ENCODE measurements around the gene COL19A1.
A peak's percentile ranks its signal among the peaks of the same experiment; 100 is the strongest.

COL19A1 gene

GRCh38 chr6:70149209-70149788 is 282.9 kb downstream of the COL19A1 start:
- Histone ChIP-seq H3K9me3 (ENCODE audit: control insufficient read depth, insufficient read depth, low read length) (no peaks in the 10 kb centered on the region), H3K36me3 (ENCODE audit: control insufficient read depth, insufficient read depth, low read length) (no peaks in the 10 kb centered on the region), H3K9ac (ENCODE audit: low read depth, low read length) (no peak overlapping the region), H3K4me1 (ENCODE audit: control insufficient read depth, insufficient read depth, low read length) (no peaks in the 10 kb centered on the region), H3K27me3 (ENCODE audit: control insufficient read depth, insufficient read depth, low read length) (no peaks in the 10 kb centered on the region), H3K27ac (ENCODE audit: low read depth, low read length) (no peak overlapping the region), H3K4me3 (ENCODE audit: low read depth, low read length) (no peak overlapping the region)

- Histone ChIP-seq H3K9ac (ENCODE audit: low read depth, low read length) (no peak overlapping the region), H3K27ac (ENCODE audit: low read depth, low read length) (no peak overlapping the region)
Observed at GRCh38 chr6:70150521-70150920, 284.2 kb downstream of the COL19A1 start.

GRCh38 chr6:70151616-70152015 is 285.3 kb downstream of the COL19A1 start:
- no peak overlapping the region for H3K27ac ChIP-seq (ENCODE audit: low read depth, low read length)

More at GRCh38 chr6:70150521-70150920, 284.2 kb downstream of the COL19A1 start:
- Histone ChIP-seq H3K27me3 (ENCODE audit: control insufficient read depth, insufficient read depth, low read length) (no peaks in the 10 kb centered on the region), H3K36me3 (ENCODE audit: control insufficient read depth, insufficient read depth, low read length) (no peaks in the 10 kb centered on the region), H3K4me3 (ENCODE audit: low read depth, low read length) (no peak overlapping the region), H3K4me1 (ENCODE audit: control insufficient read depth, insufficient read depth, low read length) (no peaks in the 10 kb centered on the region), H3K9me3 (ENCODE audit: control insufficient read depth, insufficient read depth, low read length) (no peaks in the 10 kb centered on the region)

GRCh38 chr6:70152786-70153185 is 286.4 kb downstream of the COL19A1 start:
- no peaks in the 10 kb centered on the region for H3K36me3 ChIP-seq (ENCODE audit: control insufficient read depth, insufficient read depth, low read length)
- no peaks in the 10 kb centered on the region for H3K4me1 ChIP-seq (ENCODE audit: control insufficient read depth, insufficient read depth, low read length)
- no peak overlapping the region for H3K4me3 ChIP-seq (ENCODE audit: low read depth, low read length)
- no peak overlapping the region for H3K9ac ChIP-seq (ENCODE audit: low read depth, low read length)
- no peaks in the 10 kb centered on the region for H3K9me3 ChIP-seq (ENCODE audit: control insufficient read depth, insufficient read depth, low read length)
- H3K27me3 ChIP-seq (ENCODE audit: control insufficient read depth, insufficient read depth, low read length) = no peaks in the 10 kb centered on the region
- H3K27ac ChIP-seq (ENCODE audit: low read depth, low read length) = no peak overlapping the region

More at GRCh38 chr6:70151616-70152015, 285.3 kb downstream of the COL19A1 start:
- H3K9ac ChIP-seq (ENCODE audit: low read depth, low read length) = no peak overlapping the region
- H3K36me3 ChIP-seq (ENCODE audit: control insufficient read depth, insufficient read depth, low read length) = no peaks in the 10 kb centered on the region
- H3K4me1 ChIP-seq (ENCODE audit: control insufficient read depth, insufficient read depth, low read length) = no peaks in the 10 kb centered on the region
- no peaks in the 10 kb centered on the region for H3K27me3 ChIP-seq (ENCODE audit: control insufficient read depth, insufficient read depth, low read length)
- H3K4me3 ChIP-seq (ENCODE audit: low read depth, low read length) = no peak overlapping the region
- no peaks in the 10 kb centered on the region for H3K9me3 ChIP-seq (ENCODE audit: control insufficient read depth, insufficient read depth, low read length)

GRCh38 chr6:70157086-70157485 is 290.7 kb downstream of the COL19A1 start:
- H3K4me1 ChIP-seq (ENCODE audit: control insufficient read depth, insufficient read depth, low read length) = no peaks in the 10 kb centered on the region
- no peaks in the 10 kb centered on the region for H3K27me3 ChIP-seq (ENCODE audit: control insufficient read depth, insufficient read depth, low read length)
- no peak overlapping the region for H3K9ac ChIP-seq (ENCODE audit: low read depth, low read length)
- H3K9me3 ChIP-seq (ENCODE audit: control insufficient read depth, insufficient read depth, low read length) = no peaks in the 10 kb centered on the region
- no peak overlapping the region for H3K27ac ChIP-seq (ENCODE audit: low read depth, low read length)
- no peaks in the 10 kb centered on the region for H3K36me3 ChIP-seq (ENCODE audit: control insufficient read depth, insufficient read depth, low read length)
- H3K4me3 ChIP-seq (ENCODE audit: low read depth, low read length) = no peak overlapping the region

GRCh38 chr6:70160276-70160675 is 293.9 kb downstream of the COL19A1 start:
- Histone ChIP-seq H3K4me1 (ENCODE audit: control insufficient read depth, insufficient read depth, low read length) (no peaks in the 10 kb centered on the region), H3K36me3 (ENCODE audit: control insufficient read depth, insufficient read depth, low read length) (no peaks in the 10 kb centered on the region), H3K27me3 (ENCODE audit: control insufficient read depth, insufficient read depth, low read length) (no peaks in the 10 kb centered on the region), H3K9me3 (ENCODE audit: control insufficient read depth, insufficient read depth, low read length) (no peaks in the 10 kb centered on the region), H3K9ac (ENCODE audit: low read depth, low read length) (no peak overlapping the region), H3K4me3 (ENCODE audit: low read depth, low read length) (no peak overlapping the region), H3K27ac (ENCODE audit: low read depth, low read length) (no peak overlapping the region)

GRCh38 chr6:70162972-70163371 is 296.6 kb downstream of the COL19A1 start:
- H3K4me1 ChIP-seq (ENCODE audit: control insufficient read depth, insufficient read depth, low read length) = peaks cover 5% of the 10 kb centered on the region; the same call in 1 of the 2 replicates
- no peaks in the 10 kb centered on the region for H3K36me3 ChIP-seq (ENCODE audit: control insufficient read depth, insufficient read depth, low read length)
- no peak overlapping the region for H3K9ac ChIP-seq (ENCODE audit: low read depth, low read length)
- H3K27ac ChIP-seq (ENCODE audit: low read depth, low read length) = no peak overlapping the region
- no peaks in the 10 kb centered on the region for H3K9me3 ChIP-seq (ENCODE audit: control insufficient read depth, insufficient read depth, low read length)
- H3K4me3 ChIP-seq (ENCODE audit: low read depth, low read length) = no peak overlapping the region
- H3K27me3 ChIP-seq (ENCODE audit: control insufficient read depth, insufficient read depth, low read length) = no peaks in the 10 kb centered on the region

- H3K4me3 ChIP-seq (ENCODE audit: low read depth, low read length) = no peak overlapping the region
- no peak overlapping the region for H3K27ac ChIP-seq (ENCODE audit: low read depth, low read length)
- no peaks in the 10 kb centered on the region for H3K36me3 ChIP-seq (ENCODE audit: control insufficient read depth, insufficient read depth, low read length)
- H3K9ac ChIP-seq (ENCODE audit: low read depth, low read length) = no peak overlapping the region
- H3K9me3 ChIP-seq (ENCODE audit: control insufficient read depth, insufficient read depth, low read length) = no peaks in the 10 kb centered on the region
- H3K27me3 ChIP-seq (ENCODE audit: control insufficient read depth, insufficient read depth, low read length) = no peaks in the 10 kb centered on the region
- peaks cover 5% of the 10 kb centered on the region; the same call in 1 of the 2 replicates for H3K4me1 ChIP-seq (ENCODE audit: control insufficient read depth, insufficient read depth, low read length)
Observed at GRCh38 chr6:70163795-70164194, 297.4 kb downstream of the COL19A1 start.

GRCh38 chr6:70164556-70164955 is 298.2 kb downstream of the COL19A1 start:
- Histone ChIP-seq H3K4me3 (ENCODE audit: low read depth, low read length) (no peak overlapping the region), H3K27me3 (ENCODE audit: control insufficient read depth, insufficient read depth, low read length) (no peaks in the 10 kb centered on the region), H3K9ac (ENCODE audit: low read depth, low read length) (no peak overlapping the region), H3K9me3 (ENCODE audit: control insufficient read depth, insufficient read depth, low read length) (no peaks in the 10 kb centered on the region), H3K27ac (ENCODE audit: low read depth, low read length) (no peak overlapping the region), H3K4me1 (ENCODE audit: control insufficient read depth, insufficient read depth, low read length) (peaks cover 5% of the 10 kb centered on the region; the same call in 1 of the 2 replicates), H3K36me3 (ENCODE audit: control insufficient read depth, insufficient read depth, low read length) (no peaks in the 10 kb centered on the region)

GRCh38 chr6:70166088-70166958 is 300.0 kb downstream of the COL19A1 start:
- Histone ChIP-seq H3K36me3 (ENCODE audit: control insufficient read depth, insufficient read depth, low read length) (no peaks in the 10 kb centered on the region), H3K4me3 (ENCODE audit: low read depth, low read length) (peak overlapping the region; percentile 59), H3K4me1 (ENCODE audit: control insufficient read depth, insufficient read depth, low read length) (peaks cover 5% of the 10 kb centered on the region; the same call in 1 of the 2 replicates), H3K27me3 (ENCODE audit: control insufficient read depth, insufficient read depth, low read length) (no peaks in the 10 kb centered on the region), H3K27ac (ENCODE audit: low read depth, low read length) (no peak overlapping the region), H3K9me3 (ENCODE audit: control insufficient read depth, insufficient read depth, low read length) (no peaks in the 10 kb centered on the region), H3K9ac (ENCODE audit: low read depth, low read length) (no peak overlapping the region; the same call in 1 of the 2 replicates)

Measured in HUES48 (cell line).